Upper lobe of right lung (tissue), 1 donor: ENCODE data around the gene CLEC16A. TPM values are rescaled to one million over a fixed set of nuclear protein-coding genes. Genes with fewer than 3 reads are reported as not detected.

Experiments used
- ATAC-seq: fragments of 200-7000 bp; cut with Tn5 transposase; one replicate; pipeline ENCODE4 v1.9.1; 2020; ENCODE audit warnings: mild to moderate bottlenecking, moderate library complexity
- DNase-seq: peaks from one replicate; pipeline ENCODE4 v3.0.0-alpha.2; 2020
- H3K27ac ChIP-seq: fragments of 200-600 bp; one replicate; pipeline ENCODE4 v1.8.0; 2022
- H3K27me3 ChIP-seq: fragments of 200-600 bp; one replicate; pipeline ENCODE4 v1.8.0; 2022; ENCODE audit warnings: mild to moderate bottlenecking
- H3K36me3 ChIP-seq: fragments of 200-600 bp; one replicate; pipeline ENCODE4 v1.8.0; 2022
- H3K4me1 ChIP-seq: fragments of 200-600 bp; one replicate; pipeline ENCODE4 v1.8.0; 2022
- H3K4me3 ChIP-seq: fragments of 200-600 bp; one replicate; pipeline ENCODE4 v1.8.0; 2022; ENCODE audit warnings: mild to moderate bottlenecking
- H3K9me3 ChIP-seq: fragments of 200-600 bp; one replicate; pipeline ENCODE4 v1.8.0; 2022
- CTCF ChIP-seq: fragments of 200-600 bp; IDR thresholded peaks from one replicate; pipeline ENCODE4 v1.8.0; 2022; ENCODE audit warnings: antibody characterized with exemption
- intact Hi-C: fragments of 100-400 bp; cut with DNase I; formaldehyde crosslinking; loops from one replicate; pipeline ENCODE4 v1.11.0; 2022
- total RNA-seq: library from RNA; stranded (reverse); fragmentation: NEBNext Ultra II Directional; extraction: Animal tissue kit (Norgen Biotek cat#: 25700); gene quantifications from one replicate; pipeline ENCODE4 v1.2.1, GENCODE V29; 2021
- donor health status: DM: no; HTN: yes; CAD: no; lungs with severe emphysema.

Gene CLEC16A
- total RNA-seq, 1 donor from 2014 or later: 36.9 TPM

GRCh38 chr16:11082108-11082859 lies 137.9 kb downstream of the CLEC16A start:
- H3K27ac ChIP-seq: no peak overlapping the region
- no peak for TF ChIP-seq CTCF
- ATAC-seq (no peak), DNase-seq (no peak)
- intact Hi-C loops: no loop called here
- no peak overlapping the region for H3K4me3 ChIP-seq
- peaks cover 11% of the 10 kb centered on the region for H3K36me3 ChIP-seq
- H3K9me3 ChIP-seq: no peaks in the 10 kb centered on the region
- peaks cover 11% of the 10 kb centered on the region for H3K4me1 ChIP-seq
- H3K27me3 ChIP-seq: no peaks in the 10 kb centered on the region

GRCh38 chr16:11082860-11083388 lies 138.6 kb downstream of the CLEC16A start:
- Histone ChIP-seq H3K9me3 (no peaks in the 10 kb centered on the region), H3K27ac (no peak overlapping the region), H3K27me3 (no peaks in the 10 kb centered on the region), H3K4me1 (peaks cover 11% of the 10 kb centered on the region), H3K36me3 (peaks cover 11% of the 10 kb centered on the region), H3K4me3 (no peak overlapping the region)
- ATAC-seq (no peak), DNase-seq (no peak)
- no peak for TF ChIP-seq CTCF
- intact Hi-C loops: no loop called here

GRCh38 chr16:11084484-11084875 lies 140.1 kb downstream of the CLEC16A start:
- no peak for ATAC-seq
- DNase-seq: no peak
- Histone ChIP-seq H3K4me3 (no peak overlapping the region), H3K9me3 (no peaks in the 10 kb centered on the region), H3K36me3 (peaks cover 11% of the 10 kb centered on the region), H3K27ac (peak overlapping the region; percentile 42), H3K4me1 (peaks cover 13% of the 10 kb centered on the region), H3K27me3 (no peaks in the 10 kb centered on the region)
- no peak for TF ChIP-seq CTCF
- intact Hi-C loops: no loop called here

- peaks cover 13% of the 10 kb centered on the region for H3K4me1 ChIP-seq
- H3K27me3 ChIP-seq: no peaks in the 10 kb centered on the region
- no peak for TF ChIP-seq CTCF
- H3K4me3 ChIP-seq: no peak overlapping the region
- ATAC-seq: no peak
- DNase-seq: no peak
- H3K36me3 ChIP-seq: peaks cover 10% of the 10 kb centered on the region
- no peaks in the 10 kb centered on the region for H3K9me3 ChIP-seq
- intact Hi-C loops: no loop called here
- peak overlapping the region; percentile 42 for H3K27ac ChIP-seq
These were observed 140.6 kb downstream of the CLEC16A start for GRCh38 chr16:11084876-11085485.

- Histone ChIP-seq H3K4me1 (peaks cover 11% of the 10 kb centered on the region), H3K27me3 (no peaks in the 10 kb centered on the region), H3K27ac (no peak overlapping the region), H3K9me3 (no peaks in the 10 kb centered on the region), H3K4me3 (no peak overlapping the region), H3K36me3 (peaks cover under 1% of the 10 kb centered on the region)
- TF ChIP-seq CTCF: no peak
- no peak for ATAC-seq
- intact Hi-C loops: no loop called here
- no peak for DNase-seq
These were observed 141.6 kb downstream of the CLEC16A start for GRCh38 chr16:11085916-11086315.
